Astrocyte of the cerebellum (primary cell): ENCODE data around the gene GAN.

Source experiments
- DNase-seq: peaks from one replicate; pipeline ENCODE4 v3.0.0-alpha.2; 2011; ENCODE audit warnings: low read depth
- H3K4me3 ChIP-seq: 2 replicates; pipeline ENCODE4 v1.5.1; 2011; ENCODE audit warnings: mild to moderate bottlenecking, low read depth, low read length, moderate library complexity
- CTCF ChIP-seq: IDR thresholded peaks from 2 replicates; pipeline ENCODE4 v1.5.1; 2012; ENCODE audit warnings: low read length, low read depth, moderate library complexity, mild to moderate bottlenecking; ENCODE audit errors: missing control alignments
- in situ Hi-C: cut with HindIII; loops from 2 replicates; pipeline ENCODE4 v1.10.0; 2017; ENCODE audit warnings: low sequenced_read_pairs

GAN gene

GRCh38 chr16:81313701-81314602, 810 bp upstream of the GAN start:
- peak overlapping the region; percentile 67 for H3K4me3 ChIP-seq
- no peak for TF ChIP-seq CTCF
- in situ Hi-C loops, result no loop called here
- no peak for DNase-seq

GRCh38 chr16:81315271-81316175, 761 bp downstream of the GAN start:
- H3K4me3 ChIP-seq, result peak overlapping the region; percentile 67
- no peak for DNase-seq
- no peak for TF ChIP-seq CTCF
- in situ Hi-C loops, result no loop called here

- in situ Hi-C loops, result no loop called here
- no peak for DNase-seq
- H3K4me3 ChIP-seq, result peak overlapping the region; percentile 67
- TF ChIP-seq CTCF, result no peak
These were observed 1.4 kb downstream of the GAN start for GRCh38 chr16:81316176-81316496.

GRCh38 chr16:81318711-81319110, 3.9 kb downstream of the GAN start:
- no peak for TF ChIP-seq CTCF
- no peak overlapping the region for H3K4me3 ChIP-seq
- in situ Hi-C loops, result no loop called here
- DNase-seq, result no peak

GRCh38 chr16:81319221-81319912, 4.6 kb downstream of the GAN start:
- in situ Hi-C loops, result no loop called here
- no peak overlapping the region for H3K4me3 ChIP-seq
- TF ChIP-seq CTCF, result no peak
- peak; percentile 50 for DNase-seq

- in situ Hi-C loops, result no loop called here
These were observed 6.3 kb downstream of the GAN start for GRCh38 chr16:81321039-81321438.

More at GRCh38 chr16:81321039-81321438, 6.3 kb downstream of the GAN start:
- TF ChIP-seq CTCF, result no peak
- no peak for DNase-seq
- H3K4me3 ChIP-seq, result no peak overlapping the region
